GM19328 (cell line): ENCODE data around the gene KIF1B.
"Not testable (repeated sequence)": the region's sequence is repeated elsewhere in the genome, so short reads cannot be mapped to it uniquely, and the experiment has no call there.

Source experiments
- ATAC-seq: cut with Tn5 transposase; IDR thresholded peaks from one replicate; pipeline ENCODE4 v1.9.1; 2021; ENCODE audit warnings: mild to moderate bottlenecking, moderate library complexity; ENCODE audit not compliant: unreplicated experiment

The KIF1B gene

GRCh38 chr1:10189659-10190058 lies 20.7 kb upstream of the KIF1B start:
- ATAC-seq = no peak

DNA sequence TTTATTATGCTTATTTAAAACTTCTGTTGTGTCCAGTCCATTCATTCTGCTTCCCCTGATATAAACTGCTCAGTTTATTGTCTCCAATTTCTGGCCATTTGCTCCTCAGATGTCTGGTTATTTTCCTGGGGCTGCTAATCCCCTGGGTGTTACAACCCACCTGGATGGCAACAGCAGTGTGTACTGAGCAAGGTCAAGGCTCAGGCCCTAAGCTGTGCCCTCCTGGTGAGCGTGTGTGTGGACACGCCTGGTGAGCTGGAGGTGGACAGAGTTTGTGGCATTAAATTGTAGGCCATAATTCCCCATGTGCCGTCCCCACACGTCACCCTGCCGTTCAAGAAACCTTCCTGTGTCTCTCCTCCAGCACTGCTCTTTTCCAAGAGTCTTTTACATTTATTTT lies 18.1 kb upstream of the KIF1B start:
- ATAC-seq = no peak

GRCh38 chr1:10193288-10193687 lies 17.1 kb upstream of the KIF1B start:
- ATAC-seq = no peak

DNA sequence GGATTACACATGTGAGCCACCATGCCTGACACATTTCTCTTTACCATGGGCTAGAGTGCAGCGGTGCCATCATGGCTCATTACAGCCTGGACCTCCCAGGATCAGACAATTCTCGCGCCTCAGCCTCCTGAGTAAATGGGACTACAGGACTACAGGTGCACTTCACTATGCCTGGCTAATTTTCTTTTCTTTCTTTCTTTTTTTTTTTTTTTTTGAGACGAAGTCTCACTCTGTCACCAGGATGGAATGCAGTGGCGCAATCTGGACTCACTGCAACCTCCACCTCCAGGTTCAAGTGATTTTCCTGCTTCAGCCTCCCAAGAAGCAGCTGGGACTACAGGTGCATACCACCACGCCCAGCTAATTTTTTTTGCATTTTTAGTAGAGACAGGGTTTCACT lies 14.8 kb upstream of the KIF1B start:
- ATAC-seq = no peak

DNA sequence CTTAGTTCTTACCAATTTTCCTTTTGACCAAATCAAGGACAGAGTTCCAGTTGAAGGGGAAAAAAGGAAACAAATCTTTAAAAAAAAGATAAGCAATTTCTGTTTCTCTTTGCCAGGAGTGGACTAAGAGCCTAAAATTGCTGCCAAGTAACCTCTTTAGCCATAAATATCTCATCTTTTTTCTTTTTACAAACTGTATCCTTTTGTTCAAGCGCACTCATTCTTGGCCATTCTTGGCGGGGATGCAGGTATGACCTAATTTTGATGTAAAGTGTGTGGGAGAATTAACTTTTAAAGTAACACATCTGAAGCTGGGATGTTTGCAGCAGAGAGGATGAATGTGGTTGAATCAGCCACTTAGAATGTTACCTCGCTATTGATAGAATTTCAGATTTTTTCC lies 13.4 kb upstream of the KIF1B start:
- no peak for ATAC-seq

GRCh38 chr1:10200620-10201019 lies 9.8 kb upstream of the KIF1B start:
- ATAC-seq = no peak

DNA sequence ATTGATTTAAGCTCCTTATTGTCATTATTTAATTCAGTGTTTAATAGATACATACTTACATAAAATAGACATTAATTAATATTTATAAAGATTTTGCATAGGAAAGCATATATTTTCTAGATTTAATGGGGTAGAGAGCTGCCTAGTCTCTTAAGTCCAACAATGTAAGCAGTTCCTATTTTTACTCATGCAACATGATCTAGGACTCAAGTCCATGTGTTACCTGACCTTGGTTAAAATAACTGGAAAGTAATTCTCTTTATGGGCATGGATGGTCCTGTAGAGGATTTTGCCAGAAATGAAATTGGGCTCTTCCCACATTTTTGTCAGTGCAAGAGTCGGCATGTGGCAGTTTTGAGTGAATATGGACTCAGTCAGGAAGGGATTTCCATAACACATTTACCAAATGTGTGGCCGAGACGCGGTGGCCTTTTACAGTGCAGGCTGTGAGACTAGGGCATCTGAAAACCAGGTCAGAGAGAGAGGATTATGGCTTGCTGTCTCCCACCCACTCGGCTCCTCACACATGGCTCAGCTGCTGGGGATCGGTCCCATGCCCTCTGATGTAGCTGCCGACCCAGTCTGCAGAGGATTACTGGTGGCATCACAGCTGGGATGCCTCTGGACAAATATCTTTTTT lies 6.2 kb upstream of the KIF1B start:
- ATAC-seq = no peak

DNA sequence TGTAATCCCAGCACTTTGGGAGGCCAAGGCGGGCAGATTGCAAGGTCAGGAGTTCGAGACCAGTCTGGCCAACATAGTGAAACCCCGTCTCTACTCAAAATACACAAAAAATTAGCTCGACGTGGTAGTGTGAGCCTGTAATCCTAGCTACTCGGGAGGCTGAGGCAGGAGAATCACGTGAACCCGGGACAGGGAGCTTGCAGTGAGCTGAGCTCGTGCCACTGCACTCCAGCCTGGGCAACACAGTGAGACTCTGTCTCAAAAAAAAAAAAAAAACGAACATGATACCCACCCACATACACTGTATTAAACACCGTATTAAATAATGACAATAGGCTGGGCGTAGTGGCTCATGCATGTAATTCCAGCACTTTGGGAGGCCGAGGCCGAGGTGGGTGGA lies 5.2 kb upstream of the KIF1B start:
- ATAC-seq = not testable (repeated sequence)

GRCh38 chr1:10207810-10208209 lies 2.6 kb upstream of the KIF1B start:
- ATAC-seq = no peak

DNA sequence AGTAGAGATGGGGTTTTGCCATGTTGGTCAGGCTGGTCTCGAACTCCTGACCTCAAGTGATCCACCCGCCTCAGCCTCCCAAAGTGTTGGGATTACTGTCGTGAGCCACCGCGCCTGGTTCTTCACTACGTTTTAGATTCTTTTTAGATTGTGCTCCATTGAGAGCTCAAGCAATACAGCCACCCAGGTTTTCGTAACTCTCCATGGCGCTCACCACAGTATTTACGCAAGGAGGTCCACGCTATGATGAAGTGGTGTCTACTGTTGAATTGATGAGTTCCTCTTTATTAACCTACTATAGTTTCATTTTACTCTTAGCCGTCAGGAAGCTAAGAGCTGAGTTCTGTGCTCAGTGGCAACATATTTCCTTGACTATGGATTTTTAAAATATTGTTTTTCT lies 1.8 kb upstream of the KIF1B start:
- ATAC-seq = no peak

DNA sequence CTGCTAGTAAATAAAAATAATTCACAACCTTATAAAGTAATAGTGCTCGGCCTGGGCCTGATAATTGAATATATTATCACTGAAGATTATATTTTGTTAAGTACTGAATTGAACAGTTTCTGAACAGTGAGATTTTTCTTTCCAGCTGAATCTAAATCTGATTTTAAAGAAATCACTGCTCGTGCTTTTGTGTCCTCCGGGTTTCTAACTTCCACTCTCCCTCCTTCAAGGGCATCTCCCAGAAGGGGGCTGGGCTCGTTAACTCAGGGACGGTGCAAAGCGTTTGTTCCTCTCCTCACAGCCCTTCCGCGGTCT lies 823 bp upstream of the KIF1B start:
- ATAC-seq = no peak

DNA sequence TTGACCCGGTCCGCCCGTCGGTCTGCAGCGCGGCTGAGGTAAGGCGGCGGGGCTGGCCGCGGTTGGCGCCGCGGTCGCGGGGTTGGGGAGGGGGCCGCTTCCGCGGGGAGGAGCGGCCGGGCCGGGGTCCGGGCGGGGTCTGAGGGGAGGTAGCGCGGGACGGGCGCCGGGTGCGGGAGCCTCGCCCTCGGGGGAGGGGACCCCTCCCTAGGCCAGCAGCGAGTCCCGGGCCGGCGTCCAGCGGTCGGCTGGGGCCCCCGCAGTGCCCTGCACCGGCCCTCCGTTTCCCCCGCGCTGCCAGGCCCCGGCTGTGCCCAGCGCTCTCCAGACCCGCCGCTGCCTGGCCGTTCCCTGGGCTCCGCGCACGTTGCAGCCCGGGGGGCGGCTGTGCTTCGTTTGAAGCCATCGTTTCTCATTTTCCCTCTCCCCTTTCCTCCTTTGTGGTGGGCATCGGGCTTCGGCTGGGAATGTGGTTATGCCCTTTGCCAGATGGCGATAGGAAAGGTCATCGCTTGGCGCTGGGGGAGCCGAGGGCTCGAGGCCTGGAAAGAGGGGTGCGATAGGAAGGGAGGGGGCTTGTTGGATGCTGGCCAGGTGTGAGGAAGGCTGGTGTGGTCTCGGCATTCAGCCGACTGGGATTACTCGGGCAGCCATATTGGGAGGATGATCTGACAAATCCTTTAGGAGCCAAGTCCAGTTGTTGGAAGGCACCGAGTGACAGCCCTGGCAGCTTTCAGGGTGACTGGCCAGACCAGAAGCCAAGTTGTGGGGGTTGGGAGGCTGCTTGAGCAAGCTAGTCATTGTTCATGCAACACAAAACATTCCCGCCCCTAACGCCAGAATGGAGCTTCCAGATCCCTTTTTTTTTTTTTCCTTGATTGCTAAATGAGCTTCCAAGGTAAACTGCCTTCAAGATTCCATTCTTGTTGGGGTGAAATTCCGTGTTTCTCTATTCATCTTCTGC lies 753 bp downstream of the KIF1B start:
- ATAC-seq = peak; percentile 4

- no peak for ATAC-seq
Measured at GRCh38 chr1:10211805-10212410, 1.5 kb downstream of the KIF1B start.

DNA sequence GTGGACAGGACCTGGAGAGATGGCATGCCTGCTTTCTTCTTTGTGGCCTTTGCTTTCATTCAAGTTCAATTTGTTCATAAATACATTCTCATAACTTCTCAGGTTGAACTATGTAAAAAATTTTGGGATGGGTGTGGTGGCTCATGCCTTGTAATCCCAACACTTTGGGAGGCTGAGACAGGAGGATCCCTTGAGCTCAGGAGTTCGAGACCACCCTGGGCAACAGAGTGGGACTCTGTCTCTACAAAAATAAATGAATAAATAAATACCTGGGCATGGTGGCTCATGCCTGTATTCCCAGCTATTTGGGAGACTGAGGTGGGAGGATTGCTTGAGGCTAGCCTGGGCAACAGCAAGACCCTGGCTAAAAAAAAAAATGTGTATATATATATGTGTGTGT lies 2.1 kb downstream of the KIF1B start:
- ATAC-seq = no peak

DNA sequence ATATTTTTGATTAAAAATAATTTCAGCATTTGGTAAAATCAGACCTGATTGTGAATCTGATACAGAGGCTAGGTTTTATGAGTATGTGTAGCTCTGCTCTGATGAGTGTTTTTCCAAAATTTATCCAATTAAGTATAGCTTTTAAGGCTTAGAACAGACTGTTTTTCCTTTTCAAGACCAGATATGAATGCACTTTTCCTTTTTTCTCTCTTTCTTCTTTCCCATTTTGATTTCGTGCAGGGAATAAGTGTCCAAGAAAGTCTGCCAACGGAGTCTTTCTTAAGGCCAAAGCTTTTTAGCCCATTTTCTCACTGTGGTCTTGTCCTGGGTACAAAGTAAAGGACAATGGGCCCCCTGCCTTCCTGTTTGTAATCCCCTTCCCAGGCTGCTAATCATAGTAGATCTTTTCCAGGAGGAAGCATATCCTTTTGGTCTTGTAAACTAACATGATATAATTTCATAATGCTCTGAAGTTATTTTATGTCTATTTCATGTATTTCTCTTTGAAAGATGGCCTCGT lies 2.9 kb downstream of the KIF1B start:
- ATAC-seq = no peak

DNA sequence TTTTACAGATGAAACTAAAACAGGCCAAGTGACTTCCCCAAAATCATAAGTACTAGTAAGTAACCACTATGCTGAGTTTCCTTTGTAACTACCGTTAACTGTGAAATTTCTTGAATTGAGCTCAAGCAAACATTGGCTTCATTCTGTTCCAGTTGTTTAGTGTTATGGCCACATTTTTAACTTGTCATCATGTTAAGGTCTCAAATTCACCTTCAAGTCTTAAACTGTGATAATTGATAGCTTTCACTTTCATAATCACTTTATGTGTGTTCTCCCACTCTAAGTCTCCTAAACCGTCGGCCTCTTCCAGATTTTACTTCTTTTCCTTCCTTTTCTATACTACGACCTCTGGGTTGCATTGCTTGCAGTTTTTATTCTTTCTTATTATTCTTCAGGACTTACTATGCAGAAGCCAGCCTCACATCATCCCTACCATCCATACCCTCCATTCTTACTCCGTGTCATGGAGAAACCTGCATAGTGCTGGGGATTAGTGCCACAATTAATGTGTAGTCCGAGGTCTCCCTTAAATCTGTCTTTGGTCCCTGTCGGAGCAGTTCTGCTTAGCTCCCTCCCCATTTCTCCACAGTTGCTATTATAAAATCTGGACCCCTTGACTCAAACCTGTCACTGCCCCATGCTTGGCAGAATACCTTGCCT lies 5.8 kb downstream of the KIF1B start:
- ATAC-seq = no peak

GRCh38 chr1:10217748-10218441 lies 7.5 kb downstream of the KIF1B start:
- no peak for ATAC-seq

GRCh38 chr1:10220200-10220599 lies 9.8 kb downstream of the KIF1B start:
- no peak for ATAC-seq

- not testable (repeated sequence) for ATAC-seq
Measured at GRCh38 chr1:10220657-10221056, 10.3 kb downstream of the KIF1B start.

DNA sequence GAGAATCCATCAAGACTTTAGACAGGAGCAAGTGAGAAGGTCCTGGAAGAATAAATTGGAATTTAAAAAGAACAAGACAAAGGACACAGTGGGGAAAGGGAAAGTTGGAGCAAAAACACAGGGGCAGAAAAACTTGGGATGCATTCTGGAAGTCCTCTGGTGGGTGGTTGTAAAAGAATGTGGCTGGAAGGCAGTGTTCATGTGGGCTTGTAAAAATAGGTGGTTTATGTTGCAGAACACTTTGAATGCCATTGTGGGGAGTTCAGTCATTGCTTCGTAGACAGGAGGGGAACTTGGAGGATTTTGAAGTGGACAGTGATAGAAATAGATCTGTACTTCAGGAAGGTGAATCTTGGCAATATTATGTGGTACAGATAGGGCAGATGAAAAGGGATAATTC lies 15.2 kb downstream of the KIF1B start:
- no peak for ATAC-seq

DNA sequence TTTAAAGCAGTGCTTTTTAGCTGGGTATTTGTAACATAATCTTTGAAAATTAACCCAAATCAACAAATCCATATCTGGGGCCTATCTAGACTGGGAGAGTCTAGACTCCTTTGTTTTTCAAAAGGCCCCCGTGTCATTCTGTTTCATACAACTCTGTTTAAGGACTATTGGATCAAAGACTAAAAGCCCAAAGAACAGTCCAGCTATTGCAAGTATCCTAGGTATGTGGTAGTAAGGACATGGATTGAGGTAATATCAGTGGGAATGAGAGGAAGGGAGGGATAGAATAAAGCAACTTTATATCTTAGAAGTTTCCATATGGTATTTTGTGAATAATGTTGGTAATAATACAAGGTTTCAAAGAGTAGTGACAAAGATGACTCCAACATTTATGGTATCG lies 18.2 kb downstream of the KIF1B start:
- no peak for ATAC-seq
